B cell (primary cell): Measurements from ENCODE around the gene ANKRD33.

Source experiments
- CTCF ChIP-seq: fragments of 200-600 bp; IDR thresholded peaks from one replicate; pipeline ENCODE4 v1.8.0; 2022; ENCODE audit warnings: antibody characterized with exemption, mild to moderate bottlenecking
- EZH2 ChIP-seq: IDR thresholded peaks from 2 replicates; pipeline ENCODE4 v1.6.1; 2012; ENCODE audit warnings: borderline replicate concordance, low read depth, mild to moderate bottlenecking, moderate library complexity, low read length; ENCODE audit not compliant: insufficient read depth, poor library complexity, severe bottlenecking

DNA sequence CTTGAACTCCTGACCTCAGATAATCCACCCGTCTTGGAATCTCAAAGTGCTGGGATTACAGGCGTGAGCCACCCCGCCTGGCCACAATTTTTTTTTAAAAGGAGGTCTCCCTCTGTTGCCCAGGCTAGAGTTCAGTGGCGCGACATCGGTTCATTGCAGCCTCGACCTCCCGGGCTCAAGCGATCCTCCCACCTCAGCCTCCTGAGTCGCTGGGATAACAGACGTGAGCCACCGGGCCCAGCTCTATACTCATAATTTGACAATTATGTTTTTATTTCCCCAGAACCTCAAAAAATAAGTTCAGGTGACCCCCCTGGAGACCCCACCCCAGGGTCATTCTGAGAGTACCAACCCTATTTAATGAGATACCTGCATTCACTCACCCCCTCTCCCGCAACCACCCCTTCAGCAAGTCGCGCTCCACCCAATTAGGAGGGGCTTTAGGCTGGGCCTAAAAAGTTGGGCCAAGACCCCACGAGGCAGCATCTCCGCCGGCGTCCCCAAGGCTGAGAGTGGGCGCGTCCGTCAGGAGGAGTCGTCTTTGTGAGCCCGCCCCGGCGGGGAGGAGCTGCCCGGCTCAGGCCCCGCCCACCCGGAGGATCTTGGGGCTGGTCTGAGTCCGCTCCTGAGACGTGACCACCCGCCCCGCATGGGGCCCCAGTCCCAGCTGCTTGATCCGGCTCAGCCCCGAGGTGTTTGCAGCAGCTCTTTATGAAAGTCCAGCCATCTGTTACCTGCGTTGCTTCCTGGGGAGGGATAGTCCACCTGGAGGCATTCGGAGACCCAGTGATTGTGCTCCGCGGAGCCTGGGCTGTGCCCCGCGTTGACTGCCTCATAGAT lies at the start of gene ANKRD33:
- TF ChIP-seq CTCF (no peak), EZH2 (no peak)
